Endothelial cell (in vitro differentiated cells): ENCODE results near the gene ZSWIM6. TPM values are rescaled to one million over a fixed set of nuclear protein-coding genes. Genes with fewer than 3 reads are reported as not detected.

Source experiments
- DNase-seq: peaks from one replicate; pipeline ENCODE4 v3.0.0; 2021; ENCODE audit warnings: low spot score
- H3K27ac Mint-ChIP-seq: one replicate; pipeline ENCODE4 v1.8.0; 2021; ENCODE audit warnings: mixed read lengths, inconsistent platforms; ENCODE audit not compliant: unreplicated experiment
- H3K27me3 Mint-ChIP-seq: one replicate; pipeline ENCODE4 v1.8.0; 2021; ENCODE audit warnings: mild to moderate bottlenecking, moderate library complexity, mixed read lengths, inconsistent platforms; ENCODE audit not compliant: unreplicated experiment
- H3K36me3 Mint-ChIP-seq: one replicate; pipeline ENCODE4 v1.8.0; 2021; ENCODE audit warnings: mild to moderate bottlenecking, low read depth, mixed read lengths, inconsistent platforms; ENCODE audit not compliant: unreplicated experiment
- H3K4me1 Mint-ChIP-seq: one replicate; pipeline ENCODE4 v1.8.0; 2021; ENCODE audit warnings: mild to moderate bottlenecking, mixed read lengths, inconsistent platforms; ENCODE audit not compliant: unreplicated experiment
- H3K4me3 Mint-ChIP-seq: one replicate; pipeline ENCODE4 v1.8.0; 2021; ENCODE audit warnings: mild to moderate bottlenecking, mixed read lengths, inconsistent platforms; ENCODE audit not compliant: unreplicated experiment
- H3K9me3 Mint-ChIP-seq: one replicate; pipeline ENCODE4 v1.8.0; 2021; ENCODE audit warnings: mixed read lengths, inconsistent platforms; ENCODE audit not compliant: unreplicated experiment
- total RNA-seq: library from RNA; stranded (reverse); fragmentation: NEBNext Ultra II Directional; extraction: Animal tissue kit (Norgen Biotek cat#: 25700); gene quantifications from one replicate; pipeline ENCODE4 v1.2.1, GENCODE V29; 2021; ENCODE audit not compliant: unreplicated experiment
- TF ChIP-seq, protein P1 (sequence below): fragments of 200-600 bp; sonication (generic); IDR thresholded peaks from one replicate; pipeline ENCODE4 v1.5.0; 2021; ENCODE audit warnings: antibody characterized with exemption; ENCODE audit not compliant: unreplicated experiment

ZSWIM6 gene
- total RNA-seq, 1 donor from 2014 or later = 77.0 TPM

GRCh38 chr5:61287474-61287873, 44.6 kb upstream of the ZSWIM6 start:
- no peak overlapping the region for H3K27ac Mint-ChIP-seq
- TF ChIP-seq, protein P1, sequence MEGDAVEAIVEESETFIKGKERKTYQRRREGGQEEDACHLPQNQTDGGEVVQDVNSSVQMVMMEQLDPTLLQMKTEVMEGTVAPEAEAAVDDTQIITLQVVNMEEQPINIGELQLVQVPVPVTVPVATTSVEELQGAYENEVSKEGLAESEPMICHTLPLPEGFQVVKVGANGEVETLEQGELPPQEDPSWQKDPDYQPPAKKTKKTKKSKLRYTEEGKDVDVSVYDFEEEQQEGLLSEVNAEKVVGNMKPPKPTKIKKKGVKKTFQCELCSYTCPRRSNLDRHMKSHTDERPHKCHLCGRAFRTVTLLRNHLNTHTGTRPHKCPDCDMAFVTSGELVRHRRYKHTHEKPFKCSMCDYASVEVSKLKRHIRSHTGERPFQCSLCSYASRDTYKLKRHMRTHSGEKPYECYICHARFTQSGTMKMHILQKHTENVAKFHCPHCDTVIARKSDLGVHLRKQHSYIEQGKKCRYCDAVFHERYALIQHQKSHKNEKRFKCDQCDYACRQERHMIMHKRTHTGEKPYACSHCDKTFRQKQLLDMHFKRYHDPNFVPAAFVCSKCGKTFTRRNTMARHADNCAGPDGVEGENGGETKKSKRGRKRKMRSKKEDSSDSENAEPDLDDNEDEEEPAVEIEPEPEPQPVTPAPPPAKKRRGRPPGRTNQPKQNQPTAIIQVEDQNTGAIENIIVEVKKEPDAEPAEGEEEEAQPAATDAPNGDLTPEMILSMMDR = no peak
- H3K27me3 Mint-ChIP-seq = no peaks in the 10 kb centered on the region
- H3K4me1 Mint-ChIP-seq = peaks cover 14% of the 10 kb centered on the region
- H3K9me3 Mint-ChIP-seq = no peaks in the 10 kb centered on the region
- no peaks in the 10 kb centered on the region for H3K36me3 Mint-ChIP-seq
- H3K4me3 Mint-ChIP-seq = no peak overlapping the region
- DNase-seq = no peak

- no peak for DNase-seq
- Mint-ChIP-seq H3K27me3 (no peaks in the 10 kb centered on the region), H3K4me1 (peaks cover 14% of the 10 kb centered on the region), H3K36me3 (no peaks in the 10 kb centered on the region), H3K9me3 (no peaks in the 10 kb centered on the region), H3K4me3 (no peak overlapping the region), H3K27ac (no peak overlapping the region)
- TF ChIP-seq, protein P1 = no peak
Observed at GRCh38 chr5:61289241-61289640, 42.8 kb upstream of the ZSWIM6 start.

GRCh38 chr5:61289669-61290306, 42.3 kb upstream of the ZSWIM6 start:
- no peak overlapping the region for H3K4me3 Mint-ChIP-seq
- no peaks in the 10 kb centered on the region for H3K9me3 Mint-ChIP-seq
- no peaks in the 10 kb centered on the region for H3K27me3 Mint-ChIP-seq
- H3K4me1 Mint-ChIP-seq = peaks cover 17% of the 10 kb centered on the region
- DNase-seq = no peak
- H3K27ac Mint-ChIP-seq = no peak overlapping the region
- H3K36me3 Mint-ChIP-seq = no peaks in the 10 kb centered on the region
- TF ChIP-seq, protein P1 = no peak

- H3K4me3 Mint-ChIP-seq = no peak overlapping the region
- peaks cover 18% of the 10 kb centered on the region for H3K4me1 Mint-ChIP-seq
Observed at GRCh38 chr5:61290791-61291210, 41.3 kb upstream of the ZSWIM6 start.

GRCh38 chr5:61292062-61292657, 39.9 kb upstream of the ZSWIM6 start:
- Mint-ChIP-seq H3K4me3 (no peak overlapping the region), H3K27ac (no peak overlapping the region), H3K27me3 (peaks cover 3% of the 10 kb centered on the region), H3K36me3 (no peaks in the 10 kb centered on the region), H3K4me1 (peaks cover 18% of the 10 kb centered on the region), H3K9me3 (no peaks in the 10 kb centered on the region)
- no peak for DNase-seq
- TF ChIP-seq, protein P1 = no peak

More at GRCh38 chr5:61290791-61291210, 41.3 kb upstream of the ZSWIM6 start:
- H3K27me3 Mint-ChIP-seq = peaks cover 3% of the 10 kb centered on the region
- no peaks in the 10 kb centered on the region for H3K9me3 Mint-ChIP-seq
- TF ChIP-seq, protein P1 = no peak
- DNase-seq = no peak
- no peaks in the 10 kb centered on the region for H3K36me3 Mint-ChIP-seq
- peak overlapping the region; percentile 7 for H3K27ac Mint-ChIP-seq
